NCI-H128 (cell line): ENCODE data around the gene SARNP.

Source experiments
- DNase-seq: peaks from one replicate; lab custom pipeline; 2025; ENCODE audit not compliant: unreplicated experiment; lab: John Stamatoyannopoulos, UW

SARNP gene

DNA sequence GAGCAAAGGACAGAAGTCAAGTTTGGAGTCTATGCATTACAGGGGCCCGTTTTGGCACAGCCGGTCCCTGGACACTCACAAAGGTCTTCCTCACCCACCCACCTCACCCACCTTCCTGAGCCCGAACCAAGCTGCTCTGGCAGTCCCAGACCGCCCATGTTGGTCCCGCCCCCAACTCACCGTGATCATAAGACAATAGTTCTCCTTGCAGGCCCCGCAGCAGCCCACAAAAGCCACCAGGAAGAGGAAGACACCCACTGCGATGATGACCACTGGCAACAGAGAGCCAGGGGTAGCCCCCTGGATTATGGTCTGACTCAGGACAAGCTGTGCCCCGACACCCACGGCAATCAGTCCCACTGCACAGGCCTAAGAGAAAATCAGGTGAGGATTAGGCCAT is 90.6 kb downstream of the SARNP start:
- no peak for DNase-seq

- DNase-seq: no peak
These were observed 92.0 kb downstream of the SARNP start for GRCh38 chr12:55725556-55725955.

- DNase-seq: no peak
These were observed 92.6 kb downstream of the SARNP start for GRCh38 chr12:55724940-55725309.

GRCh38 chr12:55724226-55724939 is 93.1 kb downstream of the SARNP start:
- no peak for DNase-seq

- DNase-seq: no peak
These were observed 93.9 kb downstream of the SARNP start for GRCh38 chr12:55723516-55724225.

DNA sequence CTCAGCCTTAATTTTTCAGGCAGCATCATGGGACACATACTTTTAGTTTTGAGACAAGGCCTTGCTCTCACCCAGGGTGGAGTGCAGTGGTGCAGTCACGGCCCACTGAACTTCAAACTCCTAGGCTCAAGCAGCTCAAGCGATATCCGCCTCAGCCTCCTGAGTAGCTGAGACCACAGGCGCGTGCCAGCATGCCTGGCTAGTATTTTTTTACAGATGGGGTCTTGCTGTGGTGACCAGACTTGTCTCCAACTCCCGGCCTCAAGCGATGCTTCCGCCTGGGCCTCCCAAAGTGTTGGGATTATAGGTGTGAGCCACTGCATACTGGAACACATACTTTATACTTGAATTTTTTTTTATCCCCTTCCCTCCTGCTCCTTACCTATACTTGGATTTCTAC is 94.6 kb downstream of the SARNP start:
- DNase-seq: no peak

DNA sequence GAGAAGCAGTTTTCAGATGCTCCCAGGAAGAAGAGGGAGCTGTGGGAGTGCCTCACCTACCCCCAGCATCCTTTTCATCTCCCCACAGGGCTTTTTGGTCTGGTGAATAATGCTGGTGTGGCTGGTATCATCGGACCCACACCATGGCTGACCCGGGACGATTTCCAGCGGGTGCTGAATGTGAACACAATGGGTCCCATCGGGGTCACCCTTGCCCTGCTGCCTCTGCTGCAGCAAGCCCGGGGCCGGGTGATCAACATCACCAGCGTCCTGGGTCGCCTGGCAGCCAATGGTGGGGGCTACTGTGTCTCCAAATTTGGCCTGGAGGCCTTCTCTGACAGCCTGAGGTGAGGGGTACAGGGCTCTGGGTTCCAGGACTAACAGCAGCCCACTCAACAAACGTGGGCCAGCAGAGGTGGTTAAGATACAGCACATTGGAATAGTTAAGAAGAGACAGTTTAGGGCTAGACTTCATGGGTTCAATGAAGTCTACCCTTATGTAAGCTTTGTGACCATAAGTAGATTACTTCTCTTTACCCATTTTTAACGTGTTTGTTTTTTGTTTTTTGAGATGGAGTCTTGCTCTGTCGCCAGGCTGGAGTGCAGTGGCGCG is 95.8 kb downstream of the SARNP start:
- no peak for DNase-seq

- DNase-seq: no peak
These were observed 96.6 kb downstream of the SARNP start for GRCh38 chr12:55720894-55721444.

GRCh38 chr12:55720071-55720564 is 97.4 kb downstream of the SARNP start, which contains the start of gene RDH5:
Gene RDH5 (plus strand): TSS chr12:55720393. CDS start chr12:55721185, 792 bp downstream.
- no peak for DNase-seq

- no peak for DNase-seq
These were observed 98.2 kb downstream of the SARNP start for GRCh38 chr12:55719371-55719770.

DNA sequence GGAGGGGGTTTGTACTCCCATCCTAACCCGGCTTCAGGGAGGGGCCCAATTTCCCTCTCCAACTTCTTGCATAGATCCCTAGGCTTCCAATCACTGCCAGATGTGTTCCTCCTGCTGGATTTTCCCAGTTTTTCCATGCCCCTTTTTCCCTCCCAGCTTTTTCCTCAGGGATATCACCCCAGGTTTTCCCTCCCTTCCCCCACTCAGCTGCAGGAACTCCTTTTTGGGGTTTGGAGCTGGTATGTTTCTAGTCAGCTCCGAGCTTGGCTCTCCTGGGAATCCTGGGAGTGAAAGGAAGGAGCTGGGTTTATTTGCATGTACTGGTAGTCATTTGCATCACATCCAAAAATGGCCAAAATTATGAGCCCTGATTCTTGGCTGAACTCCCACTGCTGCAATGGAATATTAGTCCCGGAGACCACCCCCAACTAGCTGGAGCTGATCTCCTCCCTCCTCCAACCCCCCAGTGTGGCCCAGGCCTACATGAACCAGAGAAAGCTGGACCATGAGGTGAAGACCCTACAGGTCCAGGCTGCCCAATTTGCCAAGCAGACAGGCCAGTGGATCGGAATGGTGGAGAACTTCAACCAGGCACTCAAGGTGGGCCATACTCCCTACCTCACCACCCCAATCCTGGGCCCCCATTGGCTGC is 98.8 kb downstream of the SARNP start:
- no peak for DNase-seq

DNA sequence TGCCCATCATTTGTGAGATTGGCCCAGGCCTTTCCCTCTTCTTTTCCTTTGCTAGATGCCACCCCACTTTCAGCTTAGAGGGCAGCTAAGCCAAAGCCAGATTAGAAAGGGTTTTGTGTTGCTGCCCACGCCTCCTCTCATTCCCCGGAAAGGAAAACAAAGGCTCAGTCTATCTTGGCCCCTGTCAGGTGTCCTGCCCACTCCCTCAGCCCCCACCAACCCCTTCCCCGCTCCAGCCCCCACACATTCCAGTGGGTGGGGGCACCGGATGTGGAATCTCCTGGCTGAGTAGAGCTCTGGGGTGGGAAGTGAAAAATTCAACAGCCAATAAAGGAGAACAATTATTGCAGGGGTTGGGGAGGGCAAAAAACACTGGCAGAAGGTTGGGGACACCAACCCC is 99.5 kb downstream of the SARNP start:
- no peak for DNase-seq

DNA sequence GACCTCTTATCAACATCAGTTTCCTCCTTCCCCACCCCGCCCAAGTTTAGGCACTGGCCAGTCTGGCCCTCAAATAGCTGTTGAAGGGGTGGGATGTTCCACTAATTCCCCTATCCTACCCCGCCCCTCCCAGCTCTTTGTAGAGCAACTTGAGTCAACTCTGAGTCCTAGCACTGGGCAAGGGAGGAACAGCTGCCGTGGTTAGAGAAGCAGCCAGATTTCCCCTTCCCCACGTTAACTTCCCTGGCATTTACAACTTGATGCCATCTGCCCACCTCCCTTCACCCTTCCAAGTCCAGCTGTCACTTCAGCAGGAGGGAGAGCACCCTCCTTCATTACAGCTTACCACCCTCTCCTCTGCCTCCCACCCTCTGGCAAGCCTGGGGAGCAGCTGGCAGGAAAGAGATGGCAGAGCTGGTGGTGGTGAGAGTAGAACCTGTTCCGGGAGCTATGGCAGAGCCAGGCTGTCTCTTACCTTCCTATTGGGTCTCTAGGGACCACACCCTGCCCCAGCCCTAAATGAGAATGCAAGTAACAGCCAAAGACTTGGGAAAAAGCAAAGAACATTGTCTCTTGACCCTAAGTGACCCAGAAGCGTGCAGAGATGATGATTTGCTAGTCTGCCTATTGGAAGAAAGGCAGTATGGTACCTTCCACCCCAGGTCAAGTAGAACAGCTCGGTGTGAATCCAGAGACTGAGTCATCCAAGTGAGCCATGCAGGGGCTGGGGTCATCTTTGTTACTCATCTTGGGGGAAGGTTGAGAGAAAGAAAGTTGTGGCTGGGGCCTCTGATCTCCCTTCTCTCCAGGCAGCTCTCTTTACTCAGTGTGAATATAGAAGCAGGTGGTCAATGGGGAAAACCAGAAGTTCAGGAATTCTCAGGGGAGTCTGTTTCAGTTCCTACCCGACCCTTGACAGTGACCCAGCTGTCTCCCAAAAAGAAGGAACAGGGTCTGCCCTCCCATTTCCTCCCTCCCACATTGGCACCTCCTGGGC is 100.2 kb downstream of the SARNP start:
- DNase-seq: no peak

DNA sequence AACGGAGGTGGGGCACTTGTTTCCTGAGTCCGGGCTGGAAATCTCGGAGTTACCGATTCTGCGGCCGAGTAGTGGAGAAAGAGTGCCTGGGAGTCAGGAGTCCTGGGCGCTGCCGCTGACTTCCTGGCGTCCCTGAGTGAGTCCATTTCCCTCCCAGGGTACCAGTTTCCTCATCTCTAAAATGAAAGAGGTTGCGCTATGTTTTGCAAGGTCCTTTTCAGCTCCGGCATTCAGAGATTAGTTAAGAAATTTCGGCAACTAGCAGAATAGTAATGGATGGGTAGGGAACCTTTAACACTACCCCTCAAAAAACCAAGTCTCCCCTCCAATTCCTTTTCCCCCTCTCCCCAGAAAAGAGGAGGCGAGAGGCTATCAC is 101.0 kb downstream of the SARNP start:
- no peak for DNase-seq

DNA sequence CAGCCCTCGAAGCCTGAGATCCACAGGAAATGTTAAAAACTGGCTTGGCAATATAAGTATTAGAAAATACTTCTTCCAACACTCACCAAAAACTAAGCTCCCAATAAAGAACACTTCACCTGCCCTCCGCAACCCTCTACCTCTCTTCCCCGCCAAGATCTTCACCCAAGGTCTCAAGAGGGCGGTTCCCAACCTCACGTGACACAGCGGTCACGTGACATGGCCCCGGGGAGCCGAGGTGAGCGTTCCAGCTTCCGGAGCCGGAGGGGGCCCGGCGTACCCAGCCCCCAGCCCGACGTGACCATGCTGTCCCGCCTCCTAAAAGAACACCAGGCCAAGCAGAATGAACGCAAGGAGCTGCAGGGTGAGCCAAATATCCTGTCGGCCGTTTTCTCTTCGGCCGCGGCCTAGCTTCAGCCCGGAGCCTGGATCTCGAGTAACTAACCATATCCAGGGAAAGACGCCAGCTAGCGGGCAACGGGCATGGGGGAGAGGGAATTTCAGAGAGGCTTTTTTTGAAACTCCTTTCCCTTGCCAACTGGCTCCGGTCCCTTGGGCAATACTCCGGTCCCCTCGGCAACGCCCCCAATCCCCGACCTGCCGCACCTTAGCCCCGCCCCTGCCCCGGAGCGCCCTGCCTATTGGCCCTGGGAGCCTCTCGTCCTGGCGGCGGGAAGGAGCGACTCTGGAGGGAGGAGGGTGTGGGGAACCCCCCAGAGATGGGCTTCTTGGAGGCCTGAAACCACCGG is 101.5 kb downstream of the SARNP start, which contains the start of gene BLOC1S1:
TSS of gene BLOC1S1 (plus strand) at position 214 of the 749 bp plus-strand sequence. CDS start at position 220, 6 bp downstream.
- DNase-seq: peak; percentile 90

- no peak for DNase-seq
These were observed 102.3 kb downstream of the SARNP start for GRCh38 chr12:55715169-55715764.

GRCh38 chr12:55713721-55714120 is 103.8 kb downstream of the SARNP start:
- no peak for DNase-seq

DNA sequence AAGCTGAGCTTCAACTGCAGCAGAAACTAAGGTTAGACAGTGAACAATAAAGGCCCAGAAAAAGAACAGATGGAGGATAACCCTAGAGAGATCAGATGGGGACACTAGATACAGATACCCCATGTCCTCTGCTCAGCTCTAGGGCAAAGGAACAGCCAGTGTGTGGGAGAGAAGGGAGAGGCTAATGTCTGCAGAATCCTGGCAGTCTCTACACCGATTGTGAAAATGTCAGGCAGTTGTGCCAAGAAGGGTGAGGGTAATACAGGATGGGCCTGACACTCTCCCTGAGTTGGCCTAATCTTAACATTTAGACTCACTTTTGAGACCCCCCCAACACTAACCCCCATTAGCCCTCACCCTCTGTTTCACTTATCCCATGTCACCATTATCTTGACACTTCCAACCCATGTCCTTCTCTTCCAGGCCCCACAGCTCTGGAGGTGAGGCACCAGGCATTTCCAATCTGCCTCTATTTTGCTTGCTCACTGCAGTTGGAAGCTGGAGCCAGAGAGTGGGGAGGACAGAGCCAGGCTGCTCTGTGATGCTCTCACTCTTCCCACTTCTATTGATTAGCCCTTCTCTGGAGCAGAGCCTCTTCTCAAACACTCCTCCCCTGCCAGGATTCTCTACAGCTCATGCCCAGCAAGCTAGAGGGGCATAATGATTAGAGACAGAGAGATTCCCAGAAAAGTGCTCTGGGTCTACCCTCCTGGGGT is 104.7 kb downstream of the SARNP start:
- DNase-seq: no peak
